ENCODE measurements around the gene LRRC72.

DNA sequence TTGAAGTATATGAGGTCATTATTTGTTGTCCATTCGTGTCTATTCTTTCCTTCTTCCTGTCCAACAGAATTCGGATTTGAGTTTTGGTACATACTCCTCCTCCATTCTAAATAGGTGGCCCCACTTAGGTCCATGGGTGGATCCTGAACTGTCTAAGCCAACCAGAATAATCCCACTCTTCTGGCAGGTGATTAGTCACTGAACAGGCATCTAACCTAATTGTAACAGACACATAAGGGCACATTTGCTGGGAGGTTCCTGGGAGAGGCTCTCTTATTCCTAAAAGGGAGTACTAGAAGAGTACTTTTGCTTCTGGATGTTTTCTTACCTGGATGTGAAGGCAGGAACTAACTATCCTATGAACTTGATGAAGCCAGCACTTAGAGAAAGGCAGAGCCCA is 16.8 kb downstream of the LRRC72 start:
- TF ChIP-seq, protein P1, sequence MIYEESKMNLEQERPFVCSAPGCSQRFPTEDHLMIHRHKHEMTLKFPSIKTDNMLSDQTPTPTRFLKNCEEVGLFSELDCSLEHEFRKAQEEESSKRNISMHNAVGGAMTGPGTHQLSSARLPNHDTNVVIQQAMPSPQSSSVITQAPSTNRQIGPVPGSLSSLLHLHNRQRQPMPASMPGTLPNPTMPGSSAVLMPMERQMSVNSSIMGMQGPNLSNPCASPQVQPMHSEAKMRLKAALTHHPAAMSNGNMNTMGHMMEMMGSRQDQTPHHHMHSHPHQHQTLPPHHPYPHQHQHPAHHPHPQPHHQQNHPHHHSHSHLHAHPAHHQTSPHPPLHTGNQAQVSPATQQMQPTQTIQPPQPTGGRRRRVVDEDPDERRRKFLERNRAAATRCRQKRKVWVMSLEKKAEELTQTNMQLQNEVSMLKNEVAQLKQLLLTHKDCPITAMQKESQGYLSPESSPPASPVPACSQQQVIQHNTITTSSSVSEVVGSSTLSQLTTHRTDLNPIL (CRISPR knock-in tag; IDR thresholded peaks at IDR 0.05; ENCODE audit: low read depth): no peak
- TF ChIP-seq ZNF8 (CRISPR knock-in tag; IDR thresholded peaks at IDR 0.05) (no peak), BACH2 (CRISPR knock-in tag; IDR thresholded peaks at IDR 0.05; ENCODE audit: borderline replicate concordance) (no peak), ZFP3 (CRISPR knock-in tag; IDR thresholded peaks at IDR 0.05) (no peak), ARNTL (CRISPR knock-in tag; IDR thresholded peaks at IDR 0.05; ENCODE audit: borderline replicate concordance, low read depth) (no peak), TOX (CRISPR knock-in tag; IDR thresholded peaks at IDR 0.05; ENCODE audit: borderline replicate concordance) (no peak), RARB (CRISPR knock-in tag; IDR thresholded peaks at IDR 0.05) (no peak), PPARA (CRISPR knock-in tag; IDR thresholded peaks at IDR 0.05; ENCODE audit: borderline replicate concordance) (no peak), ZNF565 (CRISPR knock-in tag; conservative IDR thresholded peaks at IDR 0.05; ENCODE audit: low read depth) (no peak)
- TF ChIP-seq, protein P2, sequence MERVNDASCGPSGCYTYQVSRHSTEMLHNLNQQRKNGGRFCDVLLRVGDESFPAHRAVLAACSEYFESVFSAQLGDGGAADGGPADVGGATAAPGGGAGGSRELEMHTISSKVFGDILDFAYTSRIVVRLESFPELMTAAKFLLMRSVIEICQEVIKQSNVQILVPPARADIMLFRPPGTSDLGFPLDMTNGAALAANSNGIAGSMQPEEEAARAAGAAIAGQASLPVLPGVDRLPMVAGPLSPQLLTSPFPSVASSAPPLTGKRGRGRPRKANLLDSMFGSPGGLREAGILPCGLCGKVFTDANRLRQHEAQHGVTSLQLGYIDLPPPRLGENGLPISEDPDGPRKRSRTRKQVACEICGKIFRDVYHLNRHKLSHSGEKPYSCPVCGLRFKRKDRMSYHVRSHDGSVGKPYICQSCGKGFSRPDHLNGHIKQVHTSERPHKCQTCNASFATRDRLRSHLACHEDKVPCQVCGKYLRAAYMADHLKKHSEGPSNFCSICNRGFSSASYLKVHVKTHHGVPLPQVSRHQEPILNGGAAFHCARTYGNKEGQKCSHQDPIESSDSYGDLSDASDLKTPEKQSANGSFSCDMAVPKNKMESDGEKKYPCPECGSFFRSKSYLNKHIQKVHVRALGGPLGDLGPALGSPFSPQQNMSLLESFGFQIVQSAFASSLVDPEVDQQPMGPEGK (CRISPR knock-in tag; IDR thresholded peaks at IDR 0.05; ENCODE audit: borderline replicate concordance): no peak
- TF ChIP-seq, protein P3, sequence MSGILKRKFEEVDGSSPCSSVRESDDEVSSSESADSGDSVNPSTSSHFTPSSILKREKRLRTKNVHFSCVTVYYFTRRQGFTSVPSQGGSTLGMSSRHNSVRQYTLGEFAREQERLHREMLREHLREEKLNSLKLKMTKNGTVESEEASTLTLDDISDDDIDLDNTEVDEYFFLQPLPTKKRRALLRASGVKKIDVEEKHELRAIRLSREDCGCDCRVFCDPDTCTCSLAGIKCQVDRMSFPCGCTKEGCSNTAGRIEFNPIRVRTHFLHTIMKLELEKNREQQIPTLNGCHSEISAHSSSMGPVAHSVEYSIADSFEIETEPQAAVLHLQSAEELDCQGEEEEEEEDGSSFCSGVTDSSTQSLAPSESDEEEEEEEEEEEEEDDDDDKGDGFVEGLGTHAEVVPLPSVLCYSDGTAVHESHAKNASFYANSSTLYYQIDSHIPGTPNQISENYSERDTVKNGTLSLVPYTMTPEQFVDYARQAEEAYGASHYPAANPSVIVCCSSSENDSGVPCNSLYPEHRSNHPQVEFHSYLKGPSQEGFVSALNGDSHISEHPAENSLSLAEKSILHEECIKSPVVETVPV (CRISPR knock-in tag; IDR thresholded peaks at IDR 0.05): no peak
